ENCODE data around the gene WDR72.

- TF ChIP-seq, protein P1, sequence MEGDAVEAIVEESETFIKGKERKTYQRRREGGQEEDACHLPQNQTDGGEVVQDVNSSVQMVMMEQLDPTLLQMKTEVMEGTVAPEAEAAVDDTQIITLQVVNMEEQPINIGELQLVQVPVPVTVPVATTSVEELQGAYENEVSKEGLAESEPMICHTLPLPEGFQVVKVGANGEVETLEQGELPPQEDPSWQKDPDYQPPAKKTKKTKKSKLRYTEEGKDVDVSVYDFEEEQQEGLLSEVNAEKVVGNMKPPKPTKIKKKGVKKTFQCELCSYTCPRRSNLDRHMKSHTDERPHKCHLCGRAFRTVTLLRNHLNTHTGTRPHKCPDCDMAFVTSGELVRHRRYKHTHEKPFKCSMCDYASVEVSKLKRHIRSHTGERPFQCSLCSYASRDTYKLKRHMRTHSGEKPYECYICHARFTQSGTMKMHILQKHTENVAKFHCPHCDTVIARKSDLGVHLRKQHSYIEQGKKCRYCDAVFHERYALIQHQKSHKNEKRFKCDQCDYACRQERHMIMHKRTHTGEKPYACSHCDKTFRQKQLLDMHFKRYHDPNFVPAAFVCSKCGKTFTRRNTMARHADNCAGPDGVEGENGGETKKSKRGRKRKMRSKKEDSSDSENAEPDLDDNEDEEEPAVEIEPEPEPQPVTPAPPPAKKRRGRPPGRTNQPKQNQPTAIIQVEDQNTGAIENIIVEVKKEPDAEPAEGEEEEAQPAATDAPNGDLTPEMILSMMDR (IDR thresholded peaks at IDR 0.05): no peak
- TF ChIP-seq POLR2A (IDR thresholded peaks at IDR 0.05): no peak
Observed at GRCh38 chr15:53644660-53645059, 114.8 kb downstream of the WDR72 start.

Data from body of pancreas (tissue), 4 donors.